ENCODE data around the gene POLR3H.
A peak's percentile ranks its signal among the peaks of the same experiment; 100 is the strongest.

The POLR3H gene

DNA sequence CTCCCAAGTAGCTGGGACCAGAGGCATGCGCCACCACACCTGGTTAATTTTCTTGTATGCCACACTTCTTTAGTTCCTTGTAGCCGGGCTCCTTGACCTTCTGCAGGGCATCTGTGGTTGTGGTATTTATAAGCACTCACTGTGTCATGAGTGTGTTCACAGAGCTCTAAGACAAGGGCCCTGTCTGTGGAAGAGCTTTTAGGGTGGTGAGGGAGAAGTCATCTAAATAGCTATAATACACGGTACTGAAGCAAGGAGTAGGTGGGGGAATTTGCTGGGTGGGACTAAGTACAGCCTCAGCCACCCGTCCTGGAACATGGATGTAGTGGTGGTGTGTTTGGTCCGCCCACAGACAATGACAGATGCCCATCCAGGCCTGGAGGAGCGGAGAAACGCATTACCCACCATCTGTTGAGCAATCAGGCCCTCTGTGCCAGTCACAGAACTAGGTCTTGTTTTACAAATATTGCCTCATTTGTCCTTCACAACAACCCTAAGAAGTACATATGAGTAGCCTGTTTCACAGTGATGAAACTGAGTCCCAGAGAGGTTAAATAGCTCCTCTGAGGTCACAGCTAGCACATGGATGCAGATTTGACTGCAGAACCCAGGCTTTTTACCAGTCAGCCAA, 65.3 kb downstream of the POLR3H start:
- H4K20me1 ChIP-seq (ENCODE audit: control insufficient read depth, insufficient read depth, low read depth, low read length): peaks cover 18% of the 10 kb centered on the region; the same call in 1 of the 2 replicates
- H3F3A ChIP-seq (ENCODE audit: control insufficient read depth, insufficient read depth): peaks cover 3% of the 10 kb centered on the region
- H3K4me3 ChIP-seq (ENCODE audit: low read length): no peak overlapping the region
- H3K27ac ChIP-seq (ENCODE audit: low read depth, low read length): peak overlapping the region; percentile 56
- H3K27me3 ChIP-seq (ENCODE audit: control insufficient read depth, low read length): no peaks in the 10 kb centered on the region
- H3K79me2 ChIP-seq (ENCODE audit: control insufficient read depth, low read length): peaks cover 96% of the 10 kb centered on the region
- H3K9me2 ChIP-seq (replicated peaks; ENCODE audit: control insufficient read depth, low read length): no peaks in the 10 kb centered on the region
- peak overlapping the region; percentile 59 for H3K4me2 ChIP-seq (ENCODE audit: low read length)
- TF ChIP-seq, protein P1, sequence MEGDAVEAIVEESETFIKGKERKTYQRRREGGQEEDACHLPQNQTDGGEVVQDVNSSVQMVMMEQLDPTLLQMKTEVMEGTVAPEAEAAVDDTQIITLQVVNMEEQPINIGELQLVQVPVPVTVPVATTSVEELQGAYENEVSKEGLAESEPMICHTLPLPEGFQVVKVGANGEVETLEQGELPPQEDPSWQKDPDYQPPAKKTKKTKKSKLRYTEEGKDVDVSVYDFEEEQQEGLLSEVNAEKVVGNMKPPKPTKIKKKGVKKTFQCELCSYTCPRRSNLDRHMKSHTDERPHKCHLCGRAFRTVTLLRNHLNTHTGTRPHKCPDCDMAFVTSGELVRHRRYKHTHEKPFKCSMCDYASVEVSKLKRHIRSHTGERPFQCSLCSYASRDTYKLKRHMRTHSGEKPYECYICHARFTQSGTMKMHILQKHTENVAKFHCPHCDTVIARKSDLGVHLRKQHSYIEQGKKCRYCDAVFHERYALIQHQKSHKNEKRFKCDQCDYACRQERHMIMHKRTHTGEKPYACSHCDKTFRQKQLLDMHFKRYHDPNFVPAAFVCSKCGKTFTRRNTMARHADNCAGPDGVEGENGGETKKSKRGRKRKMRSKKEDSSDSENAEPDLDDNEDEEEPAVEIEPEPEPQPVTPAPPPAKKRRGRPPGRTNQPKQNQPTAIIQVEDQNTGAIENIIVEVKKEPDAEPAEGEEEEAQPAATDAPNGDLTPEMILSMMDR (IDR thresholded peaks at IDR 0.05; ENCODE audit: low read depth, low read length, poor library complexity, severe bottlenecking): no peak
- TF ChIP-seq EZH2phosphoT487 (IDR thresholded peaks at IDR 0.05; ENCODE audit: borderline replicate concordance, low read length): no peak
- peaks cover 44% of the 10 kb centered on the region for H3K36me3 ChIP-seq (ENCODE audit: control insufficient read depth, low read length)
- no peaks in the 10 kb centered on the region for H3K9me3 ChIP-seq (ENCODE audit: control insufficient read depth, insufficient read depth, low read length)
- H3K4me1 ChIP-seq (ENCODE audit: control insufficient read depth, low read length): peaks cover 74% of the 10 kb centered on the region

DNA sequence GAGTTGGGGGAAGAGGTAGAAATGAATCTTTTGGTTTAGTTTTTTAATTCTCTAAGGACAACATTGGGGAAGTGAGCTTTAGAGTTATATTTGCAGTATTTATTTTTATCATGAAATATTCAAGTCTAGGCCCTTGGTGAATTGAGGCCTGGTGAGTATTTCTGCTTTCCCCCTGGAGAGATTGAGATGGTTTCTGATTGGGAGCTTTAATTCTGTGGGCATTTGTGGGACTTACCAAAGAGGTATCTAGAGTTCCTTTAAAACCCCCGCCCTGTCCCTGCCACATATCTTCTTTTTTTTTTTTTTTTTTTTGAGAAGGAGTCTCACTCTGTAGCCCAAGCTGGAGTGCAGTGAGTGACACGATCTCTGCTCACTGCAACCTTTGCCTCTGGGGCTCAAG, 65.8 kb downstream of the POLR3H start:
- Histone ChIP-seq H3K4me1 (ENCODE audit: control insufficient read depth, low read length) (peaks cover 79% of the 10 kb centered on the region), H4K20me1 (ENCODE audit: control insufficient read depth, insufficient read depth, low read depth, low read length) (peaks cover 18% of the 10 kb centered on the region; the same call in 1 of the 2 replicates), H3K79me2 (ENCODE audit: control insufficient read depth, low read length) (peaks cover 96% of the 10 kb centered on the region), H3K27ac (ENCODE audit: low read depth, low read length) (peak overlapping the region; percentile 56), H3K4me3 (ENCODE audit: low read length) (peak overlapping the region; percentile 43), H3K9me2 (replicated peaks; ENCODE audit: control insufficient read depth, low read length) (no peaks in the 10 kb centered on the region), H3K9me3 (ENCODE audit: control insufficient read depth, insufficient read depth, low read length) (no peaks in the 10 kb centered on the region), H3K36me3 (ENCODE audit: control insufficient read depth, low read length) (peaks cover 44% of the 10 kb centered on the region), H3K27me3 (ENCODE audit: control insufficient read depth, low read length) (no peaks in the 10 kb centered on the region), H3F3A (ENCODE audit: control insufficient read depth, insufficient read depth) (peaks cover 3% of the 10 kb centered on the region), H3K4me2 (ENCODE audit: low read length) (peak overlapping the region; percentile 59)
- TF ChIP-seq, protein P1 (IDR thresholded peaks at IDR 0.05; ENCODE audit: low read depth, low read length, poor library complexity, severe bottlenecking): no peak
- no peak for TF ChIP-seq EZH2phosphoT487 (IDR thresholded peaks at IDR 0.05; ENCODE audit: borderline replicate concordance, low read length)
